Smooth muscle cell (in vitro differentiated cells): ENCODE measurements around the gene APBB1. TPM values are rescaled to one million over a fixed set of nuclear protein-coding genes. Genes with fewer than 3 reads are reported as not detected.

Source experiments
- DNase-seq: peaks from one replicate; lab custom pipeline; 2025; ENCODE audit not compliant: unreplicated experiment; lab: John Stamatoyannopoulos, UW
- H2AFZ ChIP-seq: fragments of 200-600 bp; sonication (generic); 2 replicates; pipeline ENCODE4 v1.6.0; 2016; ENCODE audit warnings: antibody characterized with exemption, low read depth, mild to moderate bottlenecking
- H3F3A ChIP-seq: fragments of 200-600 bp; sonication (generic); 2 replicates; pipeline ENCODE4 v1.6.0; 2017; ENCODE audit warnings: antibody characterized with exemption, low read depth
- H3K27ac ChIP-seq: fragments of 200-600 bp; sonication (generic); 2 replicates; pipeline ENCODE4 v1.5.1; 2016; ENCODE audit warnings: low read depth, mild to moderate bottlenecking
- H3K27me3 ChIP-seq: fragments of 200-600 bp; sonication (generic); 2 replicates; pipeline ENCODE4 v1.6.1; 2016; ENCODE audit warnings: low read depth, mild to moderate bottlenecking
- H3K36me3 ChIP-seq: fragments of 200-600 bp; sonication (generic); 2 replicates; pipeline ENCODE4 v1.5.1; 2016; ENCODE audit warnings: low read depth
- H3K4me1 ChIP-seq: fragments of 200-600 bp; sonication (generic); 2 replicates; pipeline ENCODE4 v1.5.1; 2016; ENCODE audit warnings: low read depth
- H3K4me2 ChIP-seq: fragments of 200-600 bp; sonication (generic); 2 replicates; pipeline ENCODE4 v1.6.0; 2016; ENCODE audit warnings: mild to moderate bottlenecking
- H3K4me3 ChIP-seq: fragments of 200-600 bp; sonication (generic); 2 replicates; pipeline ENCODE4 v1.5.1; 2016; ENCODE audit warnings: mild to moderate bottlenecking
- H3K79me2 ChIP-seq: fragments of 200-600 bp; sonication (generic); 2 replicates; pipeline ENCODE4 v1.6.0; 2016; ENCODE audit warnings: low read depth, mild to moderate bottlenecking
- H3K9ac ChIP-seq: fragments of 200-600 bp; sonication (generic); 2 replicates; pipeline ENCODE4 v1.6.0; 2016; ENCODE audit warnings: low read depth
- H3K9me3 ChIP-seq: fragments of 200-600 bp; sonication (generic); replicated peaks from 2 replicates; pipeline ENCODE4 v1.5.1; 2016; ENCODE audit warnings: low read depth
- H4K20me1 ChIP-seq: fragments of 200-600 bp; sonication (generic); 2 replicates; pipeline ENCODE4 v1.6.0; 2016; ENCODE audit warnings: low read depth
- CTCF ChIP-seq: fragments of 200-600 bp; sonication (generic); IDR thresholded peaks from 2 replicates; pipeline ENCODE4 v1.5.1; 2017; ENCODE audit warnings: borderline replicate concordance, mild to moderate bottlenecking, antibody characterized with exemption; ENCODE audit not compliant: insufficient read depth, poor library complexity, severe bottlenecking
- WGBS: methylation state at CpG from one replicate; pipeline ENCODE4 v1.1.7; 2016; ENCODE audit warnings: low lambda C conversion rate; 5-methylcytosine and 5-hydroxymethylcytosine counted together
- polyA plus RNA-seq: library from polyadenylated mRNA; unstranded; fragments of >200 nt; fragmentation: Nextera tagmentation; extraction: Ambion mirVana; gene quantifications from 2 replicates; pipeline ENCODE4 v1.2.1, GENCODE V29; 2016
- total RNA-seq: library from RNA; depleted of rRNA; stranded (reverse); fragments of >200 nt; gene quantifications from 2 replicates; pipeline ENCODE4 v1.2.3, GENCODE V29; 2014

Gene APBB1
- total and polyA plus RNA-seq, 2 experiments from 2014 or later = 36.7 to 64.2 TPM

DNA sequence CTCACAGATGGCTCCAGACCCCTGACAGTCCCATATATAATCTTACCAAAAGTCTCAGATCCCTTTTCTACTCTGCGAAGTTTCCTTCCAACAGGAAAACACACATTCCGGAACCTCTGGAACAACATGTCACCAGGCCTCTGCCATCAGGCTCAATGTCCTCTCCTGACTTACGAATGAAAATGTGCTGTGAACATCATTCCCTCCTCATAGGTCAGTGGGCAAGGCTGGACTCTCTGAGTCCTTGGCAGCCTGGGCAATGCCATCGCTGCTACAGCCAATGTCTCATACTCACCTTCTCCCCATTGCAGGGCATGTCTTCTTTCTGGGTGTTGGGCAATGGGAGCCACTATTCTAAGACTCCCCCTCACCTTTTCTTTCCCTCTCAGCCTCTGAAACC, 23.5 kb upstream of the APBB1 start:
- WGBS = 84% methylated on average over 4 of the region's 4 CpGs

GRCh38 chr11:6440906-6441358, 22.0 kb upstream of the APBB1 start, which contains the start of gene HPX:
Gene HPX, minus strand, starts transcription at chr11:6440987. Its CDS starts 24 bp downstream, at chr11:6440963.
- no peak for DNase-seq
- no peak for TF ChIP-seq CTCF
- Histone ChIP-seq H3K4me3 (no peak within 1 kb of the TSS), H3K27me3 (no peaks in the 10 kb centered on the region), H3K27ac (no peak within 1 kb of the TSS), H2AFZ (no peak within 1 kb of the TSS), H3K4me2 (peak within 1 kb of the TSS; percentile 49), H3K4me1 (no peaks in the 10 kb centered on the region), H3K79me2 (no peaks in the 10 kb centered on the region), H3F3A (no peaks in the 10 kb centered on the region), H3K9ac (no peak within 1 kb of the TSS), H4K20me1 (no peaks in the 10 kb centered on the region), H3K36me3 (no peaks in the 10 kb centered on the region), H3K9me3 (no peaks in the 10 kb centered on the region)
- 39% methylated on average over 3 of the region's 3 CpGs for WGBS

More for the DNA sequence above, 23.5 kb upstream of the APBB1 start:
- Histone ChIP-seq H2AFZ (no peak overlapping the region), H3K4me3 (no peak overlapping the region), H3K36me3 (no peaks in the 10 kb centered on the region), H3K9ac (no peak overlapping the region), H3K4me2 (no peak overlapping the region), H3K9me3 (no peaks in the 10 kb centered on the region), H4K20me1 (no peaks in the 10 kb centered on the region), H3K27me3 (no peaks in the 10 kb centered on the region), H3K4me1 (no peaks in the 10 kb centered on the region), H3K27ac (no peak overlapping the region), H3K79me2 (no peaks in the 10 kb centered on the region), H3F3A (no peaks in the 10 kb centered on the region)
- DNase-seq = no peak
- TF ChIP-seq CTCF = no peak

GRCh38 chr11:6438979-6439571, 20.2 kb upstream of the APBB1 start:
- Histone ChIP-seq H3K27ac (no peak overlapping the region), H4K20me1 (no peaks in the 10 kb centered on the region), H3K4me2 (no peak overlapping the region), H3K4me1 (no peaks in the 10 kb centered on the region), H3K9me3 (no peaks in the 10 kb centered on the region), H3F3A (no peaks in the 10 kb centered on the region), H2AFZ (no peak overlapping the region), H3K27me3 (no peaks in the 10 kb centered on the region), H3K9ac (no peak overlapping the region), H3K4me3 (no peak overlapping the region), H3K79me2 (no peaks in the 10 kb centered on the region), H3K36me3 (no peaks in the 10 kb centered on the region)
- DNase-seq = no peak
- WGBS = 18% methylated on average over 1 of the region's 1 CpG
- peak; percentile 46 for TF ChIP-seq CTCF

- no peak overlapping the region for H3K27ac ChIP-seq
- H3K27me3 ChIP-seq = no peaks in the 10 kb centered on the region
- no peak overlapping the region for H3K4me3 ChIP-seq
- no peak overlapping the region for H3K9ac ChIP-seq
- H3K4me1 ChIP-seq = no peaks in the 10 kb centered on the region
- no peak for DNase-seq
- H2AFZ ChIP-seq = no peak overlapping the region
- H3K4me2 ChIP-seq = no peak overlapping the region
- H3F3A ChIP-seq = no peaks in the 10 kb centered on the region
- no peaks in the 10 kb centered on the region for H3K9me3 ChIP-seq
- H4K20me1 ChIP-seq = no peaks in the 10 kb centered on the region
- TF ChIP-seq CTCF = no peak
- no peaks in the 10 kb centered on the region for H3K79me2 ChIP-seq
- WGBS = 93% methylated on average over 3 of the region's 3 CpGs
- H3K36me3 ChIP-seq = no peaks in the 10 kb centered on the region
Measured at GRCh38 chr11:6437993-6438392, 19.1 kb upstream of the APBB1 start.
